Retinal pigment epithelial cell (primary cell): Measurements from ENCODE around the gene PSMD11.
A peak's percentile ranks its signal among the peaks of the same experiment; 100 is the strongest.

Experiments
- DNase-seq: peaks from one replicate; pipeline ENCODE4 v3.0.0-alpha.2; 2010; ENCODE audit warnings: low read depth
- H3K4me3 ChIP-seq: 2 replicates; pipeline ENCODE4 v1.5.1; 2011; ENCODE audit warnings: mild to moderate bottlenecking, low read length, control low read depth, moderate library complexity
- TF ChIP-seq, protein P1 (sequence below): conservative IDR thresholded peaks from 2 replicates; pipeline ENCODE4 v1.5.1; 2011; ENCODE audit warnings: low read depth, low read length, control low read depth, inconsistent platforms

The PSMD11 gene

DNA sequence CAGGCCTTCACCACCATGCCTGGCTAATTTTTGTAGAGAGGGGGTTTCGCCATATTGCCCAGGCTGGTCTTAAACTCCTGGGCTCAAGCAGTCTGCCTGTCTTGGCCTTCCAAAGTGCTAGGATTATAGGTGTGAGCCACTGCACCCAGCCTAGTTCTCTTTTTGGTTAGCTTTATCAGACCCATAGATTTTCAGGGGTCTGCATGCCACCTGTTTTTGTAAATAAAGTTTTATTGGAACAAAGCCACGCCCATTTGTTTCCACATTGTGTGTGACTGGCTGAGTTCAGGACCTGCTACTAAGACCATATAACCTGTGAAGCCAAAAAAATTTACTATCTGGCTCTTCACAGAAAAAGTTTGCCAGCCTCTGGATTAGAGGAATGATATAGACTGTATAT is 7.6 kb downstream of the PSMD11 start:
- H3K4me3 ChIP-seq, result no peak overlapping the region
- TF ChIP-seq, protein P1, sequence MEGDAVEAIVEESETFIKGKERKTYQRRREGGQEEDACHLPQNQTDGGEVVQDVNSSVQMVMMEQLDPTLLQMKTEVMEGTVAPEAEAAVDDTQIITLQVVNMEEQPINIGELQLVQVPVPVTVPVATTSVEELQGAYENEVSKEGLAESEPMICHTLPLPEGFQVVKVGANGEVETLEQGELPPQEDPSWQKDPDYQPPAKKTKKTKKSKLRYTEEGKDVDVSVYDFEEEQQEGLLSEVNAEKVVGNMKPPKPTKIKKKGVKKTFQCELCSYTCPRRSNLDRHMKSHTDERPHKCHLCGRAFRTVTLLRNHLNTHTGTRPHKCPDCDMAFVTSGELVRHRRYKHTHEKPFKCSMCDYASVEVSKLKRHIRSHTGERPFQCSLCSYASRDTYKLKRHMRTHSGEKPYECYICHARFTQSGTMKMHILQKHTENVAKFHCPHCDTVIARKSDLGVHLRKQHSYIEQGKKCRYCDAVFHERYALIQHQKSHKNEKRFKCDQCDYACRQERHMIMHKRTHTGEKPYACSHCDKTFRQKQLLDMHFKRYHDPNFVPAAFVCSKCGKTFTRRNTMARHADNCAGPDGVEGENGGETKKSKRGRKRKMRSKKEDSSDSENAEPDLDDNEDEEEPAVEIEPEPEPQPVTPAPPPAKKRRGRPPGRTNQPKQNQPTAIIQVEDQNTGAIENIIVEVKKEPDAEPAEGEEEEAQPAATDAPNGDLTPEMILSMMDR, result no peak
- no peak for DNase-seq

DNA sequence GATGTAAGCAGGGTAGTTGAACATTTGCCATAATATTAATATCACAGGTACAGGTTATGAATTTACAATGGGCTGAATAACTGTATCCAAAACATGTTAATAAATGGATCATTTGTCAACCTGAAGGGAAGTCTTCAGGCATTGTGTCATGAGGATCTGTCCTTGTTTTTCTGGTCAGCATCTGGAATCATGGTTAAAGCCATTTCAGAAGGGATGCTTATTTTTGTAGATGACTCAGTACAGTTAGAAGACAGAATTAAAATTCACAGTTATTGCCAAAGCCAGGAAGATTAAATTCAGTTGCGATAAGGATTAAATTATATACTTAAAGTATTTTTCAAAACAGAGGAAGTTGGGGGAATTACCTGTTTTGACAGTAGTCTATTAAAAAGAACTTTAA is 8.0 kb downstream of the PSMD11 start:
- TF ChIP-seq, protein P1, result no peak
- no peak for DNase-seq
- no peak overlapping the region for H3K4me3 ChIP-seq

DNA sequence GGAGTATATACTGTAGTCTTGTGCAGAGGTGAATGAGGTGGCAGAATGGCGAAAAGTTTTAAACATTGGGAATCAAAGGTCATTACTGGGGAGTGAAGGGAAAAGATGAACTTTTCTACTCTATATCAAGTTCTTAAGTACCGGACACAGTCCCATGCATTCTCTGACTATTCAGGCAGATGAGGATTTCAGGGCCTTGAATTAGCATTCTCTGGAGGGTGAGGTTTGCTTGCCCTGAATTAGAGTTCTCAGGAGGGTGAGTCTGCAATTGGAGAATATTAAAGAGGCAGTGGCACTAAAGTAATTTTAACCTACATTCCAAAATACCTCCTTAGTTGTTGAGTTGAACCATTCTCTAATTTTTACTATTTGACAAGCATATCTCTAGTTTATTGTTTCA is 9.1 kb downstream of the PSMD11 start:
- no peak overlapping the region for H3K4me3 ChIP-seq
- DNase-seq, result no peak
- TF ChIP-seq, protein P1, result no peak

- no peak overlapping the region for H3K4me3 ChIP-seq
- DNase-seq, result no peak
- TF ChIP-seq, protein P1, result no peak
These were observed 14.1 kb downstream of the PSMD11 start for GRCh38 chr17:32458371-32458770.

DNA sequence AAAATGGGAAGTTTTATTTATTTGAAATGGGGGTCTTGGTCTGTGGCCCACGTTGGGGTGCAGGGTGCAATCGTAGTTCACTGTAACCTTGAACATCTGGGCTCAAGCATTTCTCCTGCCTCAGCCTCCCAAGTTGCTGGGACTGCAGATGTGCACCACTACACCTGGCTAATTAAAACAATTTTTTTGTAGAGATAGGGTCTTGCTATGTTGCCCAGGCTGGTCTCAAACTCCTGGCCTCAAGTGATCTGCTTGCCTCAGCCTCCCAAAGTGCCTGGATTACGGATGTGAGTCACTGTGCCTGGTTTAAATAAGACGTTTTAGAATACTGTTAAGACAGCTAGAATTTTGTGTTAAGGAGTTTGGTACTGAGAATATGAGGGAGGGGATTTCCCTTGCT is 15.7 kb downstream of the PSMD11 start:
- no peak for DNase-seq
- no peak overlapping the region for H3K4me3 ChIP-seq
- TF ChIP-seq, protein P1, result no peak

DNA sequence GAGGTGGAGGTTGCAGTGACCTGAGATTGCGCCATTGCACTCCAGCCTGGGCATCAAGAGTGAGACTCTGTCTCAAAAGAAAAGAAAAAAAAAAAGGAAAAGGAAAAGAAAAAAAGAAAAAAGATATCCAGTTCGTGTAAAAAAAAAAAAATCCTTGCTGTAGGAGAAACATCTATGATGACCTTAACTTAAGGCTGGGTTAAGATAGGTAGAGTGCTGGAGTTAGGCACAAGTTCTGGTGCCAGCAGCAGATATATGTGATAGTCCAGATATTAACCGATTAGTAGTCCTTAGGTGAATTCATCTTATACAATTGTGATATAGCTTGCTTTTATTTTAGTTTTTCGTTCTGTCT is 17.2 kb downstream of the PSMD11 start:
- H3K4me3 ChIP-seq, result no peak overlapping the region
- TF ChIP-seq, protein P1, result no peak
- DNase-seq, result no peak

DNA sequence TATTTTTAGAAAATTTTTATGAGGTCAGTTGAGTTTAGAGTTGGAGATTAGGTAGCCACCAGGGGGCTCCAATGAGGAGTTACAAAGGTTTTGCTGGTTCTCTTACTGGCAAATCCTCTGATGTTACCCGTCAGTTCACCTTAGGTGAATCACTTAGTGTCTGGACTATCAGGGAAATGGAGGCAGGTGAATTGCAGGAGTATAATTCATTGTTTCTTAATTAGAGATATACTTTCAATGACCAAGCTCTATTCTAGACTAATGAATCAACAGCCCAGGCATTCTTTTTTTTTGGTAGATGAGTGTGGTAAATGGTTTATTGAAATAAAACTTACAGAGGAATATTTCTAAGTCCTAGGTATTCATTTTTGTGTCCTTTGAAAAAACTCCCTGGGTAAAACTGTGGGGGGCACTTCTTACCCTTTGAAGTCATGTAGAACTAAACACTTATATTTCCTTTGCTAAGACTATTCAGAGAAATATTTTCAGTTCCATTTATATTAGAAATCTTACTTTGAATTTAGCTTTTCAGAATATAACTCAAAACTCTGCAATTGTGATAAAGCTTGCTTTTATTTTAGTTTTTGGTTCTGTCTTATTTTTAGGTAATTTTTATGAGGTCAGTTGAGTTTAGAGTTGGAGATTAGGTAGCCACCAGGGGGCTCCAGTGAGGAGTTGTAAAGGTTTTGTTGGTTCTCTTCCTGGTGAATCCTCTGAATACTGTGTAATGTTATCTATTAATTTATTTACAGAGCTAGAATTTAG is 17.7 kb downstream of the PSMD11 start:
- H3K4me3 ChIP-seq, result no peak overlapping the region
- TF ChIP-seq, protein P1, result peak; percentile 76
- no peak for DNase-seq
